ENCODE measurements around the gene TP53AIP1.

The TP53AIP1 gene, protein sequence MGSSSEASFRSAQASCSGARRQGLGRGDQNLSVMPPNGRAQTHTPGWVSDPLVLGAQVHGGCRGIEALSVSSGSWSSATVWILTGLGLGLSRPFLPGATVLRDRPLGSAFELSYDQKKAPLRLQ

GRCh38 chr11:128942817-128943427 lies at the start of gene TP53AIP1:
TSS of gene TP53AIP1 (minus strand) at chr11:128942871. CDS start at chr11:128937818, 5,053 bp downstream.
- no peak for DNase-seq (ENCODE audit: low read depth)

DNA sequence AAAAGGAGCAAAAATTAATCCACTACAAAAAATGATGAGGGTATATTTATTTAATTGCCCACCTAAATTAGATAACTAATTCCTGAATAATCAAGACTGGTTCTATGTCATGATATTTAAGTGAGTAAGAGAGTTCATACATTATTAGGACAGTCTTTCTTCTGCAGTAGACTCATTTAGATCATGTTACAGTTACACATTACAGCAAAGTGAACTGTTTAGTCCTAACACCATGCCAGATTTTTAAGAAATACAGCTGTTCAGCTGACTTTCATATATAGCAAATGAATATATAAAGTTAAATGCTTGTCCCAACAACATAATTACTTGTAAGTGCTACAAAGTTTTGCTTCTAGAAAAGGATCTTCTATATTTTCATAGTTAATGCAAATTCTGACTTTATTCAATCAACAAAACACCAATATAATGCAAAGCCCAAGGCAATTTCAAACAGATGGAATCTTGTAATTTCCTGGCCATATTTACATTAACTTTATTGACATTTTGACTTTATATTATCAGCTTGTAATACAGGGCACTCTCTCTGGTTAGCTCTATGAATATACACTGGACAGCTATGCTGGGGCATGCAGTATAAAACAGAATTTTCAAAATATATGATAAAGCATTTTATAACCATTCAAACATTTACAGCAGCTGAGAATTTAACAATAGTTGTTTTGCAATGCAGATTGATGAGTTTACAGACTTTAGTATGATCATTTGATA lies 45.7 kb upstream of the TP53AIP1 start:
- DNase-seq (ENCODE audit: low read depth): no peak

- no peak for DNase-seq (ENCODE audit: low read depth)
These were observed 43.2 kb upstream of the TP53AIP1 start for GRCh38 chr11:128985880-128986279.

DNA sequence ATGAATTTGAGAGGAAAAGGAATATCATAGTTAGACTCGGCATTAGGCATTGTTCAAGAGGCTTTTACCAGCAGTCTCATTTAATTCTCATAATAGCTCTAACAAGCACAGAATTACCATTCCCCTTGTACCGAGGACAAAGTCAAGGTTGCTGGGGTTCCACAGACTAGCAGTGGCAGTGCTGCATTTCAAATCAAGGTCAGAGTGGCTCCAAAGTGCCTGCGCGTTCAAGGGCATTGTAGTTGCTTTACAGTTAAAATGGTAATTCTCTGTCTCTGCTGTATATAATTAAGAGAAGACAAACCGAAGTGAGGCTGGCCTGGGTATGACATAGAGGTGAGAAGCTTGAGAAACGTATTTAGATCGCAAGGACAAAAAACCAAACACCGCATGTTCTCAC lies 40.4 kb upstream of the TP53AIP1 start:
- DNase-seq (ENCODE audit: low read depth): no peak

GRCh38 chr11:128981254-128981653 lies 38.6 kb upstream of the TP53AIP1 start:
- DNase-seq (ENCODE audit: low read depth): no peak

- no peak for DNase-seq (ENCODE audit: low read depth)
These were observed 28.0 kb upstream of the TP53AIP1 start for GRCh38 chr11:128970598-128971190.

DNA sequence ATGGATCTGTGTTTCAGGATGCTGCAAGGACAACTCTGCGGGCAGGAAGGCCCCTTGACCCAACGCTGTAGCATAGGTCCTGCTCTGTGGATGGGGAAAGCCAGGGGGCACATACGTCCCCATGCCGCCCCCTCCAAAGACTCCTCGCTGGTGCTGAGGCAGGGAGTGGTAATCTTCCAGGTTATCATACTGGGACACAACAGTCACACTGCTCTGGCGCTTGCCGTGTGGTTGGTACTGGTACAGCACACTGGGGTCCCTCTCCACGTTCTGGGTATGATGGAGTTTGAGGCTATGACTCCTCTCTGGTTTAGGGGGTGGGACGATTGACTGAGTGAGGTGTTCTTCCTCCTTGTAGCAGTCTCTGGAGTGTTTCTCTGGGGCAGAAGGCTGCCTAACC lies 26.2 kb upstream of the TP53AIP1 start:
- no peak for DNase-seq (ENCODE audit: low read depth)

DNA sequence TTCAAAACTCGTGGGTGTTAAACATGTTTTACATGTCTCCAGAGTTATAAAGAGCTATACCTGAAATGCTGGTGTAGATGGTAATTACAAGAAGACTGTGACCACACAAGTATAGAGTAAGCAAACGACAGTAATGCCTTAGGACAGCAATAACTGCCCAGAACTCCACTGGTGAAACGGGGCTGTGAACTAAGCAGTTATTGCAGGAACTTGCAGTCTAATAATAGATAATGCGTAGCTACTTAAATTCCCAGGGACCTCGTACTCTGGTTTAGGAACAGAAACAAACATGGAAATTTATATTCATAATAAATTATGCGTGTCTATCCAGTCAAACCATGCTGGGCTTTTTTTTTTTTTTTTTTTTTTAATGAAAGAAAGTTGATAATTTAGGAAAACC lies 24.9 kb upstream of the TP53AIP1 start:
- DNase-seq (ENCODE audit: low read depth): no peak

DNA sequence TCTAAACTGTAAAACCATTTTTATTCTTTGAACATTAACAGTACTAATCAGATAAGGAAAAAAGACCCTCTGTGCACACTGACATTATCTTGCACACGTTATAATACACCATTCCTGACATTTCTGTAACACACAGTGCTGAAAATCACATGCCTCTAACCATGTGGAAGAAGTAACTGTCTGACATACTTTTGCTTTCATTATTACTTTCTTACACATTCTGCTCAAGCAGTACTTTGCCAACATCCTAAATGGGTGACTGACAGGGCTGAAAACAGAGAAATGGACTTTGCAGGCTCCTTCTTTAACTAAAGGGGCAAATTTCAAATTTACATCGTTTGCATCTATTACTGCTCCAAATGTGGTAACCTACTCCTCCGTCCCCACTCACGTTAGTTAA lies 22.8 kb upstream of the TP53AIP1 start:
- no peak for DNase-seq (ENCODE audit: low read depth)

- no peak for DNase-seq (ENCODE audit: low read depth)
These were observed 21.8 kb upstream of the TP53AIP1 start for GRCh38 chr11:128964463-128964930.

GRCh38 chr11:128963744-128964325 lies 21.2 kb upstream of the TP53AIP1 start:
- DNase-seq (ENCODE audit: low read depth): no peak

DNA sequence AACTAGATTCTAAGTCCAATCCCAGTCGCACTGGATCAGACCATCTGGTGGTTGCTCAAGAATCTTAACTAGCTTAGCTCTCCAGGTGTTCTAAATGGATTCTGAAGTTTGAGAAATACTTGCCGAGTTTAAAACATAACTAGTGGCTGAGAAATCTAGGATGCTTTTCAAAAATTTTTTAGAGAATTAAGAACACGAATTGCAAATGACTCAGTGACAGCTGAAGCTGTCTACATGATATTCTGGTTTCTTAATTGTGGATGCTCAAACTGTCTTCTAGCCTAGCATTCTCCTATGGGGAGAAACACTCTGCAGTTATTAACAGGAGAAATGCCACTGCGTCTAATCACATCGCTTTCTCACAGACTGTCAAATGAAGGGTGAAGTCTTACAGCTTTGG lies 20.2 kb upstream of the TP53AIP1 start:
- DNase-seq (ENCODE audit: low read depth): no peak

GRCh38 chr11:128961645-128962044 lies 19.0 kb upstream of the TP53AIP1 start:
- DNase-seq (ENCODE audit: low read depth): no peak

DNA sequence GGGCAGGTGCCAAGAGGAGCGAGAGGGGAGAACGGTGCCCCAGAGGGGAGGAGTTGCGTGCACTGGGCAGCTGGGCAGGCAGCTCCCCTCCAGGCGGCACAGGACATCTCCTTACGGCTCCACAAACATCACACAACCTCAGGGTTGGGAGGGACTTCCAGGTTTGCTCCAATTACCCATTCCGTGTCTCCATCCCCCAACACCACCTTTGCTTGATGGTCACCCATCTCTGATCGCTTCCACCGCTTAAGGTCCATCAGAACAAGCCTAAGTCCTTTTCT lies 14.5 kb upstream of the TP53AIP1 start:
- DNase-seq (ENCODE audit: low read depth): no peak

DNA sequence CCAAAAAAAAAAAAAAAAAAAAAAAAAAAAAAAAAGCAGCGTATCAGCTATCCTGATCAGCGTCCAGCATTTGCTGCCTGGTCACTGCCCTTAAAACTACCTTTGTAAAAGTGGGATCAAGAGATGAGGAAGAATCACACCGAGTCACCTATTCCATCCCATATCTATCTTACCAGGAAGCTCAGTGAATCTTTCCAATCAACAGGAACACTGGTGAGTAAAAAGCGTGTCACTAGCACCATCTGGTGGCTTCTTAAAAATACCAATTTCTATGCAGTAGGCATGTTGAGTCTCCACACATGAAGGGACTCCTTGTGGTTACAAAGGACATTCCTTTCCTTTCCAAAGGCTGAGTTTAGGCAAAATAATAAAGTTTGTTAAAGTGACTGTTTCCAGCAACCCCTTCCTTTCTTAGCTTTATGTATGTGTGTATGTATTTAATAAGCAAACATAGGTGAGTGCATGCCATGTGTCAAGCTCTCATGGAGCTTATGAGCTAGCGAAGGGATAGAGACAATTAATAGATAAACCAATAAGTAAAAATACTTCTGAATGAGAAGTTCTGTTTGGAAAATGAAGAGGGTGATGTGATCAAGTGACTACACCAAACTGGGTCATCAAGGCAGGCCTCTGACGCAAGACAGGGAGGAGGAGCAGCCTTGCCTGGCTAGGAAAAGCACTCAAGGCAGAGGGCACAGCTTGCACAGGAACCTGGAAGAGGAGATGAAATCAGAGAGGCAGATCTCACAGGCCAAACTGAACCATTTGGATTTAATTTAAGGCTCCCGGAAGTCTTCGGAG lies 13.9 kb upstream of the TP53AIP1 start:
- no peak for DNase-seq (ENCODE audit: low read depth)

DNA sequence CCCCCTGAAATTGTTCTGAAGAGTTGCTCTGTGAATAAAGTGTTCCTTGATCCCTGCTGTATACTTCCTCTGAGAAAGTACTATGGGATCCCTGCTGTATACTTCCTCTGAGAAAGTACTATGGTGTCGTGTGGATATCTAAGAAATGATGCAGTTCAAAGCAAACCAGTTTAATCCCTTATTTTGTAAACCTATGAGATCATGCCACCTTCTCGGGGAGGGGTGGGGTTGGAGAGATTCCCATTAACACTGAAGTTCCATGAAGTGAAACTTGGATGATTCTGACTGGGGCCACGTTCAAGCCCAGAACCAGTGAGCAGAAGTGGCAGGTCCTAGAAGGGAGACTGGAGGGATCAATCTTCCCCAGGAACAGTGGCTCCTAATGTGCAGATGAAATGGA lies 13.0 kb upstream of the TP53AIP1 start:
- no peak for DNase-seq (ENCODE audit: low read depth)

- DNase-seq (ENCODE audit: low read depth): no peak
These were observed 10.5 kb upstream of the TP53AIP1 start for GRCh38 chr11:128953151-128953550.

DNA sequence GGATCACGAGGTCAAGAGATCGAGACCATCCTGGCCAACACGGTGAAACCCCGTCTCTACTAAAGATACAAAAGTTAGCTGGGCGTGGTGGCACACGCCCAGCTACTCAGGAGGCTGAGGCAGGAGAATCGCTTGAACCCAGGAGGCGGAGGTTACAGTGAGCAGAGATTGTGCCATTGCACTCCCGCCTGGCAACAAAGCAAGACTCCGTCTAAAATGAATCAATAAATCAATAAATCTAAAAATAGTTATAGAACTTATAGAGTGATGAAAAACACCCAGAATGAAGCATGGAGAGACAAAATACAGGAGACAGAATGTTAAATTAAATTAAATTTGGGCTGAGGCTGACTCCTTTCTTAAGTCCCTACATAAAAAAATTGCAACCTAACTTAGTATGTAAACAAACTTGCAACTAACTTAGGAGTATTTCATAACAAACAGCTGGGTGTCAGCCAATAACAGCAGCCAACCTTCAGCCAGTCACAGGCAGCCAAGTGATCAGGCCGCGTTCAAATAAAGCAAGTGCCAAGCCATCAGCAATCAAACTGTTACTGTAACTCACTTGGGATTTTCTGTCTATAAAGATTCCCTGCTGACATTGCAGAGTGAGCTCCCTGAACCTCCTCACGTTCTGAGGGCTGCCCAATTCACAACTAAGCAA lies 7.3 kb upstream of the TP53AIP1 start:
- DNase-seq (ENCODE audit: low read depth): no peak

DNA sequence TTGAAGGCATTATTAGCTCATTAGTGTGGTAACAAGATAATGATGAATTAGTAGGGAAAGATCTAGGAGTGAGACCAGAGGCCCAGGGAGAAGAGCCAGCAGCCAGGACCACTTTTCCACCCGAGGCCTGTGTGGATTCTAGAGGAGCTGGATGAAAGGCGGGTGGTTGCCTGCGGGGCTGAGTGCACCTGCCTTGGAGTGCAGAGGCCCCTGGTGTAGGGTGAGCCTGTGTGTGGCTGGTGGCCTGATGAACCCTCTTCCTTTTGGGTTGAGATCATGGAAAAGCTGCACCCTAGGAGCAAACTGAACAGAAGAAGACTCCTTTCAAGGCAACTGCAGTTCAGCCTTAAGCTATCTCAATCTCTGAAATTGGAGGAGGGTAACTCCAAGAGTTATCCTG lies 5.9 kb upstream of the TP53AIP1 start:
- DNase-seq (ENCODE audit: low read depth): no peak

GRCh38 chr11:128947773-128948172 lies 5.1 kb upstream of the TP53AIP1 start:
- DNase-seq (ENCODE audit: low read depth): no peak

- DNase-seq (ENCODE audit: low read depth): no peak
These were observed 4.0 kb upstream of the TP53AIP1 start for GRCh38 chr11:128946648-128947047.
